HG03135 (cell line): ENCODE measurements around the gene PRDM2.

Source experiments
- ATAC-seq: cut with Tn5 transposase; IDR thresholded peaks from one replicate; pipeline ENCODE4 v1.9.1; 2021; ENCODE audit warnings: mild to moderate bottlenecking, moderate library complexity; ENCODE audit not compliant: unreplicated experiment

Gene PRDM2

DNA sequence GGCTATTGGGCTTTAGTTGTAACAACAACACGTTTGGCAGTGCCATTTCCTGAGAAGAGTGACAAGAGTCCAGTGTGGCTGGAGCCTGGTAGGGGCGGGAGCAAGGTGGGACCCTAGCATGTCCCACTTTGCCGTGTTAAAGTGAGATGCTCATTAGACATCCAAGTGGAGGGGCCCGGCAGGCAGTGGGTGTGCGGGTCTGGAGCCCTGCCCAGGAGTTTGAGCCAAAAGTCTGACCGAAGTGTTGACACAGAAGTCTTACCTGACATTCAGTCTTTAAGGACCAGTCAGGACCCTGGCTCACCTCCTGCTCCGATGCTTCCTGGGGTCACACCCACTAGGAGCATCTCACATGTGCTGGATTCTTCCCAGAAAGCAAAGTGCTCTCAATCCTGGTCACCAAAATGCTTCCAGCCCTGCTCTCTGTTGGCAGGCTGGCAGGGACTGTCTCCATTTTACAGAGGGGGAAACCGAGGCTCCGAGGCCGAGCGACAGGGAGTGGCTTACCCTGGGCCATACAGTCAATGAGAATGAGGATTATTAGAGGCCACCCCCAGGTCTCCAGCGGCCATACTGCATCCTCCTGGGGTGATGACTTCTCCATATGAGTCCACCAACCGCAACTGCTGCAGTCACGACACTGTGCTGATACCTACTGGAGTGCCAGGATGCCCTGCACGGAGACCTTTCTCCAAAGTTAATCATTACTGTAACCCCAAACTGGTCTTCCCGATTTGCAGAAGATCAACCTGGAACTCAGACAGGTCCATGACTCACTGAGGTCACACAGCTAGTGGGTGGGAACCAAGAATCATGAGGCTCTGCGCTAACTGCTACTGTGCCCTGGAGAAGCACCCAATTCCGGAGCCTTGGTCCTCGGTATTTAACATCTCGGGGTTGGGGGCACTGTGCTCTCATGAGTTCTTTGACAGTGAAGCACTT lies 112.7 kb downstream of the PRDM2 start:
- ATAC-seq: no peak

- ATAC-seq: no peak
These were observed 113.5 kb downstream of the PRDM2 start for GRCh38 chr1:13813398-13814012.

- no peak for ATAC-seq
These were observed 114.1 kb downstream of the PRDM2 start for GRCh38 chr1:13814131-13814530.

DNA sequence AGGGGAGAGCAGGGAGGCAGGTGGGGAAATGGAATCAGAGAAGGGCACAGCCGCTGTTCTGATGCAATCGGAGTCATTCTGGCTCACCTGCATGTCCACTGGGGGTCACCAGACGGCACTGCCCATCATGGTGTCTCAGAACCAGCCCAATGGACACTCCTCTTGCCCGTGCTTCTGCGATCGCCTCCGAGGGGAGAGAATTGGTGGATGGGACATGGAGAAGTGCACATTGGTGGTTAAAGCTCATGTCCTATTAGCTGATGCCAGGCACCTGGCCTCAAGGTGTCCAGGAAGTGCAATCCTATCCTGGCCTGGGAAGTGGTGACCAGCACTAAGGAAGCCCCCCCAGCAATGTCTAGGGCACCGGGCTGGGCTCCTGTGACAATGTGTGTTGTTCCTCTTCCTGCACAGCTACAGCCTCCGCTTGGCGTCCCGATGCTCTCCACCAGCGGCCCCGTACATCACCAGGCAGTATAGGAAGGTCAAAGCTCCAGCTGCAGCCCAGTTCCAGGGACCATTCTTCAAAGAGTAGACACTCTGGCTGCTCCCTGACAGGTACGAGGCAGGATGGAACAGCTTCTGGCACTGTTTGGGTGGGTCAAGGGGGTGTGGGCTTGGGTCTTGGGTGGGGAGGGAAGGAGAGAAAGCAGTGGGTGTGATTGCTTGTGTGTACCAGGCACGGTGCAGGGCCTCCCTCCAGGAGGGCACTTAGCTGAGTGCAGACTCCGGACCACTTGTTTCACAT lies 116.2 kb downstream of the PRDM2 start:
- ATAC-seq: no peak

DNA sequence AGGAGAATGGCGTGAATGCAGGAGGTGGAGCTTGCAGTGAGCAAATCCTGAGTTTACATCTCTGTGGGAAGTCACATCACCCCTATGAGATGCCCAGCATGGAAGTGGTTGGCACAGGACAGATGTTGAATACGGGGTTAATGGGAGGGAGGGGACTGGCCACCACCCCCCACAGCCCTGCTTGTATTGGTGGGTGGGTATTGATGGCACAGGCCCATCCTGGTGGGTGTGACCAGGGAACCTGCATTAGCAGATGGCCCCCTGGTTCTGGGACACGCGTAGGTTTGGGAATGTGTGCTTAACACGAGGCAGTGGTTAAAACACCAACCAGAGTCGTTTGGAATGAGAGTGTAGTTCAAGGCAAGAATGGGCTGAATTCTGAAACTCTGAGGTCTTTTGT lies 117.9 kb downstream of the PRDM2 start:
- no peak for ATAC-seq

- ATAC-seq: no peak
These were observed 118.9 kb downstream of the PRDM2 start for GRCh38 chr1:13818926-13819325.

DNA sequence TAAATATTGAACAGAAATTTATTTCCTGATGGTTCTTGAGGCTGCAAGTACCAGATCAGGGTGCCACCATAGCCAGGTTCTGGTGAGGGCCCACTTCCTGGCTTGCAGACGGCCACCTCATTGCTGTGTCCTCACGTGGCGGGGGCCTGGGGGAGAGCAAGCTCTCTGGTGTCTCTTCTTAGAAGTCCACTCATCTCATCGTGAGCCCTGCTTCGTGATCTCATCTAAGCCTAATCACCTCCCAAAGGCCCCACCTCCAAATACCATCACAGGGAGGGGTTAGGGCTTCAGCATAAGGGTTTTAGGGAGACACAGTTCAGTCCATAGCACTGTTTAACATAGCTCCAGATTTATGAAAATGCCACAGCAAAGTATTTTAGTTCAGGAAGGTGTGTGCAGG lies 119.7 kb downstream of the PRDM2 start:
- ATAC-seq: no peak

DNA sequence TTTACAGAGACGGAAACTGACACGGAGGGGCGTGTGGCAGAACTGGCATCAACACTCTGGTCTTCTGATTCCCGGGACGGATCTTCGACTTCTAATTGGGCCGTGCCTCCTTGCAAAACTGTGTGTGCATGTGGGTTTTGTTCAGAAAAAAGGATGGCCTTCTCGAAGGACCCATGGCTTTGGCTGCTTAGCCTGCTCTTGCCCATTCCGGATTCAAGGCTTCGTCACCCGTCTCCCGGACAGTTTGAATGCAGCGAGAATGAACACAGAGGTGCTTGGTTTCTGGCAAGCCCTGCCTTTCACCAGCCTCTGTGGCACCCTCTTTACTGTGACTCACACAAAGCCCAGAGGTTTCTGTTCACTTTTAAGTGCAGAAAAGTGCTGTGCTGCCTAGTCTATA lies 120.1 kb downstream of the PRDM2 start:
- ATAC-seq: no peak

DNA sequence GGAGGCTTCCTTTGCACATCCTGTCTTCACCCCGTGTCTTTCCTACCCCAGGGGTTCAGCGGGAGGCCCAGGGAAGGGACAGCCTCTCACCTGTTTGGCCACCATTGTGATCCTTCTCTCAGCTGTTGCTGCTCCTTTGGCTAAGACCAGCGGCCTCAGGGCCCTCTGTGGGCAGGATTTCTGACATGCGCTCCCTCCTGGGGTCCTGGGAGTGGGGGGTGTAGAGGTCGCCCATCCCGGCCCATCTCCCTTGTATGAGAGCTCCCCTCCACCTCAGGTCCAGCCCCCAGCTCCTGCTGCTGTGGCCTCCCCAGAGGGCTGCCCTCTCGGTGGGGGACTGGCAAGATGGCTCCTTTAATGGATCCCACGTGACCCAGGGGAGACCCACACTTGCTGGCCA lies 120.5 kb downstream of the PRDM2 start:
- ATAC-seq: no peak

GRCh38 chr1:13823126-13823880 lies 123.3 kb downstream of the PRDM2 start:
- ATAC-seq: no peak

DNA sequence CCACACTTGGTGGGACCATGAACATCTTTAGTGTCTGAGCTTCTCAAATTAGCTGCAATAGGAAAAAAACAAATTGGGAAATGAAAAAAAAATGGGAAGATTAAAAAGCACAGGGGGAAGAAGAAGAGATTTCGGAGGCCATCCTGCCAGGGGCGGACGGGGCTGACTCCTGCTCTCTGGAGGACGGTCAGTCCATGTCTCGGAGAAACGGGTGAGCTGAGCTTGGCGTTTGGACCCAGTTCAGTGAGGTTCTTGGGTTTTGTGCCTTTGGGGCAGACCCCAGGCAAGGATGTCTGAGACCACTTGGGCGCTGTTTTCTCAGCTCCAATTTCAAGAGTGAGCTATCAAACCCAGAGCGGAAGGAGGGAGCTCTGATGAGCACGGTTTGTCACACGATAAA lies 123.9 kb downstream of the PRDM2 start:
- no peak for ATAC-seq

DNA sequence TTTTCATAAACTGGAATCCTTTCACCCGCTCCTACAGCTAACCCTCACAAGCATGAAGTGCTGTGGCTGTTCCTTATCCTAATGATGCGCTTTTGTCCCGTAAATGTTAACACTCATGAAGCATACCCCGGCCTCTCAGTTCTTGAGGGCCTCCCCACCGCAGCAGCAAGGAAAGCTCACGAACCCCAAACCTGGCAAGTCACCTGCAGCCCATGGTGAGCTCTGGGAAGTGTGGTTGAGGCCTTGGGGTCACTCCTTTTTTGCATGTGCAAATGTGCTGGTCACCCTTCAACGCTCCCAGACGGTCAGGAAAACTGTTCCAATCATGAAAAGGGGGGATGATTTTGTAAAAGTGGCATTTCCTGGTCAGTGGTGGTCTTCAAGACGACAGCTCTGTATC lies 124.6 kb downstream of the PRDM2 start:
- no peak for ATAC-seq

DNA sequence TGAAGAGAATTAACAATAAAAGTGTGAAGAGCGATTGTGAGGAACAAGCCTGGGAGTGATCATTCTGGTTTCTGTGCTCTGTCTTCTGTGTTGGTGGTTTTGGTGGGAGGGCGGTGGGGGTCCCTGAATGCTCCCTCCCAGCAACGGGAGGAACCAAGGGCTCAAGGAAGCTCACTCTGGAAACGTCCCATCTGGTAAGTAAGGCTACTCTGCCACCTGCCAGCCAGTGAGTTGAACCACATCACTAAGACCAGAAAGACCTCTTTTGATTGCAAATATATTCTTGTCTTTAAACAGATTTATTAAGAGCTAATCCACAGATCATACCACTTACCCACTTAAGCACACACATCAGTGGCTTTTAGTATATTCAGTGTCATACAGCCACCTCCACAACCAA lies 125.0 kb downstream of the PRDM2 start:
- no peak for ATAC-seq

GRCh38 chr1:13826009-13826408 lies 126.0 kb downstream of the PRDM2 start:
- ATAC-seq: no peak

- ATAC-seq: no peak
These were observed 126.6 kb downstream of the PRDM2 start for GRCh38 chr1:13826591-13826990.

GRCh38 chr1:13828454-13829151 lies 128.6 kb downstream of the PRDM2 start:
- no peak for ATAC-seq

- ATAC-seq: no peak
These were observed 129.3 kb downstream of the PRDM2 start for GRCh38 chr1:13829152-13829769.

DNA sequence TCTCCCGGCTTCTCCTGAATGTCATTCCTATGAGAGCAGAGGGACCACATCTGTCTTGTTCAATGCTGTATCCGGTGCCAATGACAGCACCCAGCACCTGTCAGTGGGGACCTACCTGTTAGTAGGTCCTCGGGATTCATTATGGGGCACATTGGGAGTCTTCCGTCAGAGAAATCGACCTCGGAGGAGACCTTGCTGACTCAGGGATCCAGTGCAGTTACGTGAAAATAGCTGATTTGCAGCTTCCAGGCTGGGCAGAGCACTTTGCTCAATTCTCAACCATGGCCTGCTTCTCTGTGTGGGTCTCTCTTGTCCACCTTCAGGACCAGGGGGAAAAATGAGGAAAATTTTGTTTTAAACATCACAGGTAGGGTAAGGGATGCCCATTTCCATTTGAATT lies 130.2 kb downstream of the PRDM2 start:
- ATAC-seq: no peak

- no peak for ATAC-seq
These were observed 130.8 kb downstream of the PRDM2 start for GRCh38 chr1:13830616-13831280.
